Body of pancreas (tissue), 4 donors: Measurements from ENCODE around the gene BCKDHB.

Source experiments
- POLR2A ChIP-seq, 3 donors: fragments of 450-650 bp; IDR thresholded peaks; one replicate each; pipeline ENCODE4 v1.6.1; 2016; ENCODE audit warnings: antibody characterized with exemption in 3 of 3, mild to moderate bottlenecking in 2 of 3
- TF ChIP-seq, protein P1 (sequence below), 7 experiments: fragments of 450-650 bp in 4 of 7; fragments of 200-600 bp in 3 of 7; sonication (generic) in 3 of 7; IDR thresholded peaks; one replicate each; pipeline ENCODE4 v1.5.1; 2016 to 2019; ENCODE audit warnings: antibody characterized with exemption in 7 of 7

DNA sequence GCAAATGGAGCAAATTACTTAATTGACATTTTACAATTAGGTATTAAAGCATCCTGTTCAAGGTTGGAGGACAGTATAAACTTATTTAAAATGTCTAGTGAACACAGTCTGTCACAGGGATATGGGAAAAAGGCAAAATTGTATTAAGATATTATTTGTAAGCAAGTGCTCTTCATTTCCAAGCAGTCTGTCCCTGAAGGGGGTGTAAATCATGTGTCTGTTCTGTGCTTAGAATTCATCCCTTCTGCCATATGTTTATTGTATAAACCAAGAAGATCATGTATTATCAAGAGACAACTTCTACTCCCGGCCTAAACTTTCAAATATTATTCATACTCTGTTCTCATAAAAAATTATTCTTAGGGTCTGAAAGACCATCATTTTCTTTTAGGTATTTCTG, 144.8 kb downstream of the BCKDHB start:
- no peak for TF ChIP-seq POLR2A (IDR thresholded peaks at IDR 0.05)
- TF ChIP-seq, protein P1, sequence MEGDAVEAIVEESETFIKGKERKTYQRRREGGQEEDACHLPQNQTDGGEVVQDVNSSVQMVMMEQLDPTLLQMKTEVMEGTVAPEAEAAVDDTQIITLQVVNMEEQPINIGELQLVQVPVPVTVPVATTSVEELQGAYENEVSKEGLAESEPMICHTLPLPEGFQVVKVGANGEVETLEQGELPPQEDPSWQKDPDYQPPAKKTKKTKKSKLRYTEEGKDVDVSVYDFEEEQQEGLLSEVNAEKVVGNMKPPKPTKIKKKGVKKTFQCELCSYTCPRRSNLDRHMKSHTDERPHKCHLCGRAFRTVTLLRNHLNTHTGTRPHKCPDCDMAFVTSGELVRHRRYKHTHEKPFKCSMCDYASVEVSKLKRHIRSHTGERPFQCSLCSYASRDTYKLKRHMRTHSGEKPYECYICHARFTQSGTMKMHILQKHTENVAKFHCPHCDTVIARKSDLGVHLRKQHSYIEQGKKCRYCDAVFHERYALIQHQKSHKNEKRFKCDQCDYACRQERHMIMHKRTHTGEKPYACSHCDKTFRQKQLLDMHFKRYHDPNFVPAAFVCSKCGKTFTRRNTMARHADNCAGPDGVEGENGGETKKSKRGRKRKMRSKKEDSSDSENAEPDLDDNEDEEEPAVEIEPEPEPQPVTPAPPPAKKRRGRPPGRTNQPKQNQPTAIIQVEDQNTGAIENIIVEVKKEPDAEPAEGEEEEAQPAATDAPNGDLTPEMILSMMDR (IDR thresholded peaks at IDR 0.05), result no peak
